Fibroblast of skin of left quadriceps (primary cell): ENCODE data around the gene RNF180.
"Not testable (repeated sequence)": the region's sequence is repeated elsewhere in the genome, so short reads cannot be mapped to it uniquely, and the experiment has no call there.

Experiments
- DNase-seq, 2 experiments: peaks; one replicate each; pipeline ENCODE4 v3.0.0-alpha.2; 2013; ENCODE audit warnings: low read depth in 2 of 2

The RNF180 gene

GRCh38 chr5:64384765-64385164 is 219.1 kb downstream of the RNF180 start:
- DNase-seq: no peak

GRCh38 chr5:64397552-64397951 is 231.9 kb downstream of the RNF180 start:
- no peak for DNase-seq

DNA sequence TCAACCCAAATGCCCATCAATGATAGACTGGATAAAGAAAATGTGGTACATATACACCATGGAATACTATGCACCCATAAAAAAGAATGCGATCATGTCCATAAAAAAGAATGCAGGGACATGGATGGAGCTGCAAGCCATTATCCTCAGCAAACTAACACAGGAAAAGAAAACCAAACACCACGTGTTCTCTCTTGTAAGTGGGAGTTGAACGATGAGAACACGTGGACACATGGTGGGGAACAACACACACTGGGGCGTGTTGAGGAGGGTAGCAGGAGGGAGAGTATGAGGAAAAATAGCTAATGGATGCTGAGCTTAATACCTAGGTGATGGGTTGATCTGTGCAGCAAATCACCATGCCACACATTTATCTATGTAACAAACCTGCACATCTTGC is 233.1 kb downstream of the RNF180 start:
- DNase-seq: not testable (repeated sequence)

DNA sequence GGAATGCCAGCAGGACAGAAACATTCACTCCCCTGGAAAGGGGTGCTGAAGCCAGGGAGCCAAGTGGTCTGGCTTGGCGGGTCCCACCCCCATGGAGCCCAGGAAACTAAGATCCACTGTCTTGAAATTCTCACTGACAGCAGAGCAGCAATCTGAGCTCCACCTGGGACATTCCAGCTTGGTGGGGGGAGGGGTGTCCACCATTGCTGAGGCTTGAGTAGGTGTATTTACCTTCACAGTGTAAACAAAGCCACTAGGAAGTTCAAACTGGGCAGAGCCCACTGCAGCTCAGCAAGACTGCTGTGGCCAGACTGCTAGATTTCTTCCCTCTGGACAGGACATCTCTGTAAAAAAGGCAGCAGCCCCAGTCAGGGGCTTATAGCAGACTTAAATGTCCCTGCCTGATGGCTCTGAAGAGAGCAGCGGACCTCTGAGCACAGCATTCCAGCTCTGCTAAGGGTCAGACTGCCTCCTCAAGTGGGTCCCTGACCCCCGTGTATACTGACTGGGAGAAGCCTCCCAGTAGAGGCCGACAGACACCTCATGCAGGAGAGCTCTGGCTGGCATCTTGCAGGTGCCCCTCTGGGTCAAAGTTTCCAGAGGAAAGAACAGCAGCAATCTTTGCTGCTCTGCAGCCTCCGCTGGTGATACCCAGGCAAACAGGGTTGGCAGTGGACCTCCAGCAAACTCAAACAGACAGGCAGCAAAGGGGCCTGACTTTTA is 241.6 kb downstream of the RNF180 start:
- not testable (repeated sequence) for DNase-seq

- no peak for DNase-seq
These were observed 251.7 kb downstream of the RNF180 start for GRCh38 chr5:64417390-64417789.

DNA sequence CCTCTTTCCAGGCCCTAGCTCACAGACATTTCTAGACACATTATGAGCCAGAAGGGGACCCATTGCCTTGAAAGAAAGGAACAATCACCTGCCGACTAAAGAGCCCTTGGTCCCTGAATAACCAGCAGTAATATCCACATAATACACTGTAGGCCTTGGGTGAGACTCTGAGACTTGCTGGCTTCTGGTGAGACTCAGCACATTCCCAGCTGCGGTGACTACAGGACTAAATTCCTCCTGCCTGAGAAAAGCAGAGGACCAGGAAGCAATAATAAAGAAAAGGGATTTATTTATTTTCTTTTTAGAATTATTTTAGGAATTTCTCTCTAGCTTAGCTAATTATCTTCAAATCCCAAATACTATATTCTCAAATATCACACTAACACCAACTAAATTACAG is 252.4 kb downstream of the RNF180 start:
- DNase-seq: no peak
